A673 (cell line): ENCODE data around the gene GSTO2. TPM values are rescaled to one million over a fixed set of nuclear protein-coding genes. Genes with fewer than 3 reads are reported as not detected.

ENCODE experiments used
- BruUV-seq: library from RNA; stranded (reverse); fragments of 400-500 nt; replicated peaks from 2 replicates; lab custom pipeline; 2021; lab: Mats Ljungman, UMichigan
- CTCF ChIA-PET: fragments of 300-600 bp; sonication (Branson Sonifier 250); formaldehyde crosslinking; loops from one replicate; lab custom pipeline; 2022; ENCODE audit warnings: antibody characterized with exemption; lab: Charles Lee
- POLR2A ChIA-PET: fragments of 300-600 bp; sonication (Branson Sonifier 250); formaldehyde crosslinking; loops from one replicate; lab custom pipeline; 2022; ENCODE audit warnings: antibody characterized with exemption; ENCODE audit not compliant: low non-redundant PET; lab: Charles Lee
- DNase-seq: peaks from one replicate; pipeline ENCODE4 v3.0.0-alpha.2; 2015; ENCODE audit warnings: low spot score
- H3K27ac ChIP-seq: fragments of 200-600 bp; sonication (generic); 2 replicates; pipeline ENCODE4 v1.5.1; 2016; ENCODE audit warnings: mixed run types, low read depth, mild to moderate bottlenecking, mixed read lengths, antibody characterized with exemption, low read length; ENCODE audit not compliant: poor library complexity, severe bottlenecking
- H3K27me3 ChIP-seq: fragments of 200-600 bp; sonication (generic); replicated peaks from 2 replicates; pipeline ENCODE4 v1.6.1; 2017; ENCODE audit warnings: mixed run types, low read depth, mild to moderate bottlenecking, mixed read lengths, antibody characterized with exemption, low read length; ENCODE audit not compliant: insufficient read depth, poor library complexity
- H3K36me3 ChIP-seq: fragments of 200-600 bp; sonication (generic); 2 replicates; pipeline ENCODE4 v1.6.1; 2016; ENCODE audit warnings: mixed run types, mild to moderate bottlenecking, mixed read lengths, antibody characterized with exemption, low read length; ENCODE audit not compliant: insufficient read depth, poor library complexity, severe bottlenecking
- H3K4me1 ChIP-seq: fragments of 200-600 bp; sonication (generic); 2 replicates; pipeline ENCODE4 v1.6.1; 2017; ENCODE audit warnings: mixed run types, mild to moderate bottlenecking, mixed read lengths, antibody characterized with exemption, low read length; ENCODE audit not compliant: insufficient read depth, poor library complexity, severe bottlenecking
- H3K4me3 ChIP-seq: fragments of 200-600 bp; sonication (generic); 2 replicates; pipeline ENCODE4 v1.5.1; 2016; ENCODE audit warnings: low read depth, mixed run types, mild to moderate bottlenecking, mixed read lengths, low read length; ENCODE audit not compliant: poor library complexity, severe bottlenecking
- H3K9me3 ChIP-seq: fragments of 200-600 bp; sonication (generic); 2 replicates; pipeline ENCODE4 v1.6.1; 2016; ENCODE audit warnings: mixed run types, low read depth, mild to moderate bottlenecking, mixed read lengths, antibody characterized with exemption, low read length; ENCODE audit not compliant: poor library complexity, severe bottlenecking
- CTCF ChIP-seq: fragments of 300-800, 200-600 bp; sonication (generic); conservative IDR thresholded peaks from 2 replicates; pipeline ENCODE4 v1.5.1; 2017; ENCODE audit warnings: low read depth, mild to moderate bottlenecking, antibody characterized with exemption, low read length, moderate library complexity, mixed read lengths
- EZH2 ChIP-seq: fragments of 200-600 bp; sonication (generic); IDR thresholded peaks from 2 replicates; pipeline ENCODE4 v1.6.1; 2017; ENCODE audit warnings: borderline replicate concordance, low read depth, mild to moderate bottlenecking, mixed read lengths, antibody characterized with exemption, low read length; ENCODE audit not compliant: poor library complexity, severe bottlenecking
- intact Hi-C: fragments of 100-400 bp; cut with micrococcal nuclease; formaldehyde crosslinking; loops from one replicate; pipeline ENCODE4 v1.10.0; 2022; ENCODE audit not compliant: unreplicated experiment
- total RNA-seq: library from RNA; stranded (reverse); gene quantifications from 2 replicates; pipeline ENCODE4 v1.2.3, GENCODE V29; 2021

Gene GSTO2
- total RNA-seq, 1 experiment from 2014 or later, result 0.26 TPM

GRCh38 chr10:104277785-104278184 is 8.8 kb downstream of the GSTO2 start:
- no peak for DNase-seq
- Histone ChIP-seq H3K36me3 (no peaks in the 10 kb centered on the region), H3K4me3 (no peak overlapping the region), H3K4me1 (no peaks in the 10 kb centered on the region), H3K27ac (no peak overlapping the region), H3K27me3 (peaks cover 17% of the 10 kb centered on the region), H3K9me3 (no peaks in the 10 kb centered on the region)
- ChIA-PET POLR2A (no interaction called here), CTCF (interaction anchor here (0.5 kb wide), 1 partner anchor 369 kb away, joined by 3 read pairs; no protein-coding TSS in a partner anchor)
- intact Hi-C loops, result no loop called here
- no peak for TF ChIP-seq CTCF
- no peak for TF ChIP-seq EZH2
- no TSS peak for BruUV-seq

- Histone ChIP-seq H3K36me3 (no peaks in the 10 kb centered on the region), H3K27me3 (peaks cover 28% of the 10 kb centered on the region), H3K4me3 (no peak overlapping the region), H3K4me1 (no peaks in the 10 kb centered on the region), H3K9me3 (no peaks in the 10 kb centered on the region), H3K27ac (no peak overlapping the region)
- intact Hi-C loops, result no loop called here
- no peak for TF ChIP-seq EZH2
- no peak for TF ChIP-seq CTCF
- ChIA-PET POLR2A (no interaction called here), CTCF (no interaction called here)
- BruUV-seq, result no TSS peak
- no peak for DNase-seq
These were observed 10.7 kb downstream of the GSTO2 start for GRCh38 chr10:104279550-104280259.

- peaks cover 34% of the 10 kb centered on the region for H3K27me3 ChIP-seq
- ChIA-PET CTCF (interaction anchor here (0.7 kb wide), 1 partner anchor 224 kb away, joined by 5 read pairs; no protein-coding TSS in a partner anchor), POLR2A (no interaction called here)
- DNase-seq, result no peak
- BruUV-seq, result no TSS peak
- H3K4me3 ChIP-seq, result no peak overlapping the region
- TF ChIP-seq CTCF (no peak), EZH2 (no peak)
- H3K36me3 ChIP-seq, result no peaks in the 10 kb centered on the region
- no peaks in the 10 kb centered on the region for H3K9me3 ChIP-seq
- H3K27ac ChIP-seq, result no peak overlapping the region
- intact Hi-C loops, result no loop called here
- H3K4me1 ChIP-seq, result no peaks in the 10 kb centered on the region
These were observed 12.7 kb downstream of the GSTO2 start for GRCh38 chr10:104281694-104282093.
